ENCODE results near the gene BLTP1. TPM values are rescaled to one million over a fixed set of nuclear protein-coding genes. Genes with fewer than 3 reads are reported as not detected.

The BLTP1 gene
- total and polyA plus RNA-seq, 9 of the 15 experiments (the other 6 are each of a cell fraction or from before 2014, with no cell fraction given) = 2.8 to 26.0 (median 13.1) TPM

DNA sequence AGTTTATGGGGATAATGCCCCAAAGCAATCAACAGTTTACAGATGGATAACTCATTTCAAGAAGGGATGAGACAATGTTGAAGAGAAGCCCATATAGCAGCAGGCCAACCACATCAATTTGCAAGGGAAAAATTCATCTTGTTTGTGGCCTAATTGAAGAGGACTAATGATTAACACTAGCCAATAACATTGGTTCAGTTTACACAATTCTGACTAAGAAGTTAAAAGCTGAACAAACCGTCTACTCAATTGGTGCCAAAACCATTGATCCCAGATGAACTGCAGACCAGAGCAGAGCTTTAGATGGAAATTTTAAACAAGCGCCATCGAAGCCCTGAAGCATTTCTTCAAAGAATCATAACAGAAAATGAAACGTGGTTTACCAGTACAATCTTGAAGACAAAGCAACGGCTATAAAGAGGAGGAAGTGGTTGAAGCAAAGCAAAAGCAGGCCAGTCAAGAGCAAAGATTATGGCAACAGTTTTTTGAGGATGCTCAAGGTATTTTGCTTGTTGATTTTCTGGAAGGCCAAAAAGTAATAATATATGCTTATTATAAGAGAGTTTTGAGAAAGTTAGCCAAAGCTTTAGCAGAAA lies 20.5 kb upstream of the BLTP1 start (continued):
- TF ChIP-seq, protein P1, sequence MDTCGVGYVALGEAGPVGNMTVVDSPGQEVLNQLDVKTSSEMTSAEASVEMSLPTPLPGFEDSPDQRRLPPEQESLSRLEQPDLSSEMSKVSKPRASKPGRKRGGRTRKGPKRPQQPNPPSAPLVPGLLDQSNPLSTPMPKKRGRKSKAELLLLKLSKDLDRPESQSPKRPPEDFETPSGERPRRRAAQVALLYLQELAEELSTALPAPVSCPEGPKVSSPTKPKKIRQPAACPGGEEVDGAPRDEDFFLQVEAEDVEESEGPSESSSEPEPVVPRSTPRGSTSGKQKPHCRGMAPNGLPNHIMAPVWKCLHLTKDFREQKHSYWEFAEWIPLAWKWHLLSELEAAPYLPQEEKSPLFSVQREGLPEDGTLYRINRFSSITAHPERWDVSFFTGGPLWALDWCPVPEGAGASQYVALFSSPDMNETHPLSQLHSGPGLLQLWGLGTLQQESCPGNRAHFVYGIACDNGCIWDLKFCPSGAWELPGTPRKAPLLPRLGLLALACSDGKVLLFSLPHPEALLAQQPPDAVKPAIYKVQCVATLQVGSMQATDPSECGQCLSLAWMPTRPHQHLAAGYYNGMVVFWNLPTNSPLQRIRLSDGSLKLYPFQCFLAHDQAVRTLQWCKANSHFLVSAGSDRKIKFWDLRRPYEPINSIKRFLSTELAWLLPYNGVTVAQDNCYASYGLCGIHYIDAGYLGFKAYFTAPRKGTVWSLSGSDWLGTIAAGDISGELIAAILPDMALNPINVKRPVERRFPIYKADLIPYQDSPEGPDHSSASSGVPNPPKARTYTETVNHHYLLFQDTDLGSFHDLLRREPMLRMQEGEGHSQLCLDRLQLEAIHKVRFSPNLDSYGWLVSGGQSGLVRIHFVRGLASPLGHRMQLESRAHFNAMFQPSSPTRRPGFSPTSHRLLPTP (IDR thresholded peaks at IDR 0.05; ENCODE audit: borderline replicate concordance, extremely low read depth, insufficient read length) = no peak

DNA sequence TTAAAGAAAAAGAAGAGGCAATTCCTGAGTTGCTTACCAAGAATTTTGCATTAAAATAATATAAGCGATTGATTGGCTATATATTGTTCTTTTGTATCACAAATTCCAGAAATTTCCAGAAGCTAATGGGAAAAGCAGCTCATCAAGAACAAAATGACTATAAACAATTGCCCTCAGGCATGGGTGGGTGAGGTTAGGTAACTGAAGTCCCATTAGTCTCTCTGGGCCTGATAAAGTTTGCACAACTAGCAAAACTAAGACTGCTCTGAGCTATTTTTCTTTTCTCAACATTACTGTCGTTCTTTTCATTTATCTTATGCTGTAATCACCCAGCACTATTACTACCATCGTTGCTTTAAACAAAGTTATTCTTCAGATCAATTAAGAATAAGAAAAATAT lies 19.2 kb upstream of the BLTP1 start:
- FAIRE-seq = no peak
- Histone ChIP-seq H4K20me1 (replicated peaks; ENCODE audit: control insufficient read depth, insufficient read depth, low read length) (no peaks in the 10 kb centered on the region), H3K9ac (ENCODE audit: insufficient read depth in 1 of 2, low read depth in 2 of 2, low read length in 2 of 2) (no peak overlapping the region), H3K36me3 (ENCODE audit: control insufficient read depth, insufficient read depth, low read length) (no peaks in the 10 kb centered on the region), H3K4me1 (replicated peaks in 1 of 2; ENCODE audit: control insufficient read depth in 2 of 2, insufficient read depth in 2 of 2, low read length in 2 of 2) (no peaks in the 10 kb centered on the region), H3K79me2 (ENCODE audit: control insufficient read depth, insufficient read depth, low read length) (no peaks in the 10 kb centered on the region), H3K9me3 (replicated peaks; ENCODE audit: control insufficient read depth, insufficient read depth, low read depth, low read length) (no peaks in the 10 kb centered on the region), H2AFZ (ENCODE audit: low read depth, low read length) (no peak overlapping the region), H3K4me2 (ENCODE audit: insufficient read depth, low read length) (no peak overlapping the region), H3K27me3 (ENCODE audit: control insufficient read depth in 2 of 2, insufficient read depth in 2 of 2, low read length in 2 of 2) (peaks cover 0 to 10% of the 10 kb centered on the region in 2 experiments; a peak in 2 of 5 replicates), H3K27ac (ENCODE audit: extremely low read depth, low read depth, low read length) (no peak overlapping the region), H3K9me1 (ENCODE audit: control insufficient read depth, insufficient read depth, low read length) (no peaks in the 10 kb centered on the region), H3K4me3 (no peak overlapping the region)
- WGBS (ENCODE audit: insufficient coverage, low coverage, missing lambda C conversion rate) = 2% methylated on average over 3 of the region's 3 CpGs
- no peak for TF ChIP-seq DPF2 (IDR thresholded peaks at IDR 0.05)
- no peak for TF ChIP-seq FOXM1 (IDR thresholded peaks at IDR 0.05; ENCODE audit: low read depth)
- no peak for TF ChIP-seq FOXM1 (CRISPR knock-in tag; IDR thresholded peaks at IDR 0.05; ENCODE audit: low read depth)
- ChIA-PET POLR2A (no interaction called here), CTCF (ENCODE audit: low intra/inter-chr PET ratio) (no interaction called here)
- intact Hi-C loops (cut with micrococcal nuclease) (no loop called here), in situ Hi-C loops (cut with MboI) (no loop called here)
- ATAC-seq = no peak
- no peak for DNase-seq (ENCODE audit: extremely low read depth in 1 of 4, low spot score in 3 of 4)
- BruUV-seq (replicated peaks) = no TSS peak

Measured in K562 (cell line).